Measurements from ENCODE around the gene TBC1D16.

- TF ChIP-seq CTCF (IDR thresholded peaks at IDR 0.05; ENCODE audit: poor library complexity), result no peak
- no peak for TF ChIP-seq EZH2 (IDR thresholded peaks at IDR 0.05; ENCODE audit: borderline replicate concordance)
- TF ChIP-seq EZH2phosphoT487 (IDR thresholded peaks at IDR 0.05; ENCODE audit: low read depth, severe bottlenecking, unreplicated experiment), result no peak
Measured at GRCh38 chr17:80000136-80000535, 35.5 kb downstream of the TBC1D16 start.

Data from hepatocyte (in vitro differentiated cells).